Measurements from ENCODE around the gene MMP26. TPM values are rescaled to one million over a fixed set of nuclear protein-coding genes. Genes with fewer than 3 reads are reported as not detected.
"Not testable (repeated sequence)": the region's sequence is repeated elsewhere in the genome, so short reads cannot be mapped to it uniquely, and the experiment has no call there.

MMP26 gene
- total RNA-seq, 1 experiment from 2014 or later: not detected

GRCh38 chr11:4714300-4714699 lies 9.7 kb downstream of the MMP26 start:
- H3K36me3 ChIP-seq (ENCODE audit: insufficient read depth, low read length, poor library complexity, severe bottlenecking): no peaks in the 10 kb centered on the region
- DNase-seq (ENCODE audit: low spot score): no peak
- H3K27me3 ChIP-seq (replicated peaks; ENCODE audit: insufficient read depth, low read depth, low read length, poor library complexity): peaks cover 5% of the 10 kb centered on the region
- POLR2A ChIA-PET (ENCODE audit: low non-redundant PET): no interaction called here
- H3K27ac ChIP-seq (ENCODE audit: low read depth, low read length, poor library complexity, severe bottlenecking): no peak overlapping the region
- BruUV-seq (replicated peaks): no TSS peak
- no peak for TF ChIP-seq EZH2 (IDR thresholded peaks at IDR 0.05; ENCODE audit: borderline replicate concordance, low read depth, low read length, poor library complexity, severe bottlenecking)
- TF ChIP-seq, protein P1, sequence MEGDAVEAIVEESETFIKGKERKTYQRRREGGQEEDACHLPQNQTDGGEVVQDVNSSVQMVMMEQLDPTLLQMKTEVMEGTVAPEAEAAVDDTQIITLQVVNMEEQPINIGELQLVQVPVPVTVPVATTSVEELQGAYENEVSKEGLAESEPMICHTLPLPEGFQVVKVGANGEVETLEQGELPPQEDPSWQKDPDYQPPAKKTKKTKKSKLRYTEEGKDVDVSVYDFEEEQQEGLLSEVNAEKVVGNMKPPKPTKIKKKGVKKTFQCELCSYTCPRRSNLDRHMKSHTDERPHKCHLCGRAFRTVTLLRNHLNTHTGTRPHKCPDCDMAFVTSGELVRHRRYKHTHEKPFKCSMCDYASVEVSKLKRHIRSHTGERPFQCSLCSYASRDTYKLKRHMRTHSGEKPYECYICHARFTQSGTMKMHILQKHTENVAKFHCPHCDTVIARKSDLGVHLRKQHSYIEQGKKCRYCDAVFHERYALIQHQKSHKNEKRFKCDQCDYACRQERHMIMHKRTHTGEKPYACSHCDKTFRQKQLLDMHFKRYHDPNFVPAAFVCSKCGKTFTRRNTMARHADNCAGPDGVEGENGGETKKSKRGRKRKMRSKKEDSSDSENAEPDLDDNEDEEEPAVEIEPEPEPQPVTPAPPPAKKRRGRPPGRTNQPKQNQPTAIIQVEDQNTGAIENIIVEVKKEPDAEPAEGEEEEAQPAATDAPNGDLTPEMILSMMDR (conservative IDR thresholded peaks at IDR 0.05; ENCODE audit: low read depth, low read length): no peak
- no peaks in the 10 kb centered on the region for H3K9me3 ChIP-seq (ENCODE audit: low read depth, low read length, poor library complexity, severe bottlenecking)
- CTCF ChIA-PET: no interaction called here
- intact Hi-C loops (cut with micrococcal nuclease; ENCODE audit: unreplicated experiment): no loop called here
- H3K4me1 ChIP-seq (ENCODE audit: insufficient read depth, low read length, poor library complexity, severe bottlenecking): no peaks in the 10 kb centered on the region
- no peak overlapping the region for H3K4me3 ChIP-seq (ENCODE audit: low read depth, low read length, poor library complexity, severe bottlenecking)

DNA sequence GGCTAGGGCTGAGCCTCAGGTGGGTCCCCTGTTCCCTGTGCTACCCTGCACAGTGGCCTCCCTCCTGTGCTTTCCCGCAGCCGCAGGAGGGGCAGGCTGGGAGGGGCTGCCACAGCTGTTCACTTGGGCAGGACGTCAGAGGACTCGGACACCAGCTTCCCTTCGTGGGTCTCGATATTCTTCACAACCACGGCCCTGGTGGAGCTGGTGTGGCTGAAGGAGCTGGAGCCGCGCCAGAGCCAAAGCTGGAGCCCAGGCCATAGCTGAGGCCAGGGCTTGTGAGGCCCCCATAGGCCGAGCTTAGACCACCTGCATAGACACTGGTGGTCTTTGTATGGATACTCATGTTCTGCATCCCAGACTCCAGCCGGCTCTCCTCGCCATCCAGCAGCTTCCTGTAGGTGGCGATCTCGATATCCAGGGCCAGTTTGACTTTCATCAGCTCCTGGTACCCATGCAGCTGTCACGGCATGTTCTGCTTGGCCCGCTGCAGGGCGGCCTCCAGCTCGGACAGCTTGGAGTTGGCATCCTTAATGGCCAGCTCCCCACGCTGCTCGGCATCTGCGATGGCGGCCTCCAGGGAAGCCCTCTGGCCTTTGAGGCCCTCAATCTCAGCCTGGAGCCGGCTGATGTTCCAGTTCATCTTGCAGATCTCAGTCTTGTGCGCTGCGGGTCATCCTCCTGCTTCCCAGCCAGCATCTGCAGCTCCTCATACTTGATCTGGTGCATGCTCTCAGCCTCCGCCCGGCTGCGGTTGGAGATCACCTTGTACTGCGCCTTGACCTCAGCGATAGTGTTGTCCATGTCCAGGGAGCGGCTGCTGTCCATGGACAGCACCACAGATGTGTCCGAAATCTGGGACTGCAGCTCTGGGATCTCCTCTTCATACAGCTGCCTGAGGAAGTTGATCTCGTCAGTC lies 18.3 kb downstream of the MMP26 start:
- H3K27ac ChIP-seq (ENCODE audit: low read depth, low read length, poor library complexity, severe bottlenecking); H3K36me3 ChIP-seq (ENCODE audit: insufficient read depth, low read length, poor library complexity, severe bottlenecking); POLR2A ChIA-PET (ENCODE audit: low non-redundant PET); H3K4me3 ChIP-seq (ENCODE audit: low read depth, low read length, poor library complexity, severe bottlenecking); H3K27me3 ChIP-seq (replicated peaks; ENCODE audit: insufficient read depth, low read depth, low read length, poor library complexity); DNase-seq (ENCODE audit: low spot score); BruUV-seq (replicated peaks); intact Hi-C loops (cut with micrococcal nuclease; ENCODE audit: unreplicated experiment); H3K4me1 ChIP-seq (ENCODE audit: insufficient read depth, low read length, poor library complexity, severe bottlenecking); H3K9me3 ChIP-seq (ENCODE audit: low read depth, low read length, poor library complexity, severe bottlenecking); CTCF ChIA-PET: not testable (repeated sequence)

DNA sequence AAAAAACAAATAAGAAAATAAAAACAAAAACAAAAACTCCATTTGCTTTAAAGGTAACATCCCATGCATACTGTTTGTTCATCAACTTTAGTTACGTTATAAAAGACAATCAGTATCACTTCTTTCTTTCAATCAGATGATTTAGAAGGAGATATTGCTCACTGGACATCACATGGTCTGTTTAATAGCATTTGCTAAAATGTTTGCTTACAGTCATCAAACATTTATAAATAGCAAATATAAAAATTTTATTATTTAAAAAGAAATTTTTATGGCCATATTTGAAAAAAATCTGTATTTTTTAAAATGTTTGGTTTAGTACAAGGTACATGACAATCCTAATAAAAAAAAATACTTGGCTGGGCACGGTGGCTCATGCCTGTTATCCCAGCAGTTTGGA lies 22.6 kb downstream of the MMP26 start:
- DNase-seq (ENCODE audit: low spot score): no peak
- no peak overlapping the region for H3K27ac ChIP-seq (ENCODE audit: low read depth, low read length, poor library complexity, severe bottlenecking)
- TF ChIP-seq EZH2 (IDR thresholded peaks at IDR 0.05; ENCODE audit: borderline replicate concordance, low read depth, low read length, poor library complexity, severe bottlenecking): no peak
- TF ChIP-seq, protein P1 (conservative IDR thresholded peaks at IDR 0.05; ENCODE audit: low read depth, low read length): no peak
- H3K4me1 ChIP-seq (ENCODE audit: insufficient read depth, low read length, poor library complexity, severe bottlenecking): no peaks in the 10 kb centered on the region
- no TSS peak for BruUV-seq (replicated peaks)
- ChIA-PET POLR2A (ENCODE audit: low non-redundant PET) (no interaction called here), CTCF (no interaction called here)
- intact Hi-C loops (cut with micrococcal nuclease; ENCODE audit: unreplicated experiment): no loop called here
- H3K36me3 ChIP-seq (ENCODE audit: insufficient read depth, low read length, poor library complexity, severe bottlenecking): no peaks in the 10 kb centered on the region
- no peaks in the 10 kb centered on the region for H3K27me3 ChIP-seq (replicated peaks; ENCODE audit: insufficient read depth, low read depth, low read length, poor library complexity)
- H3K4me3 ChIP-seq (ENCODE audit: low read depth, low read length, poor library complexity, severe bottlenecking): no peak overlapping the region
- no peaks in the 10 kb centered on the region for H3K9me3 ChIP-seq (ENCODE audit: low read depth, low read length, poor library complexity, severe bottlenecking)

DNA sequence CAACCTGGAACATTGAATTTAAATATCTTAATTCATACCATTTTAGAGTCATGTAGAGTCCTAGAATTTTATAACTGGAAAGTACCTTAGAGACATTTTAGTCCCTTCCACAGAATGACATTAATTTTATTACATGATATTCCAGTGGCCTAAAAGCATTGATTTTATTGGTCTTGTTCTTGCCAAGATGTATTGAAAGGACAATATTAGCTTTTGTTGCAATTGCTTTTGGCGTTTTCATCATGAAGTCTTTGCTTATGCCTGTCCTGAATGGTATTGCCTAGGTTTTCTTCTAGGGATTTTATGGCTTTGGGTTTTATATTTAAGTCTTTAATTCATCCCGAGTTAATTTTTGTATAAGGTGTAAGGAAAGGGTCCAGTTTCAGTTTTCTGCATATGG lies 36.2 kb downstream of the MMP26 start:
- no peaks in the 10 kb centered on the region for H3K4me1 ChIP-seq (ENCODE audit: insufficient read depth, low read length, poor library complexity, severe bottlenecking)
- no TSS peak for BruUV-seq (replicated peaks)
- no peaks in the 10 kb centered on the region for H3K27me3 ChIP-seq (replicated peaks; ENCODE audit: insufficient read depth, low read depth, low read length, poor library complexity)
- intact Hi-C loops (cut with micrococcal nuclease; ENCODE audit: unreplicated experiment): no loop called here
- no peak overlapping the region for H3K4me3 ChIP-seq (ENCODE audit: low read depth, low read length, poor library complexity, severe bottlenecking)
- CTCF ChIA-PET: no interaction called here
- TF ChIP-seq, protein P1 (conservative IDR thresholded peaks at IDR 0.05; ENCODE audit: low read depth, low read length): no peak
- no peak for TF ChIP-seq EZH2 (IDR thresholded peaks at IDR 0.05; ENCODE audit: borderline replicate concordance, low read depth, low read length, poor library complexity, severe bottlenecking)
- no peaks in the 10 kb centered on the region for H3K9me3 ChIP-seq (ENCODE audit: low read depth, low read length, poor library complexity, severe bottlenecking)
- no peak overlapping the region for H3K27ac ChIP-seq (ENCODE audit: low read depth, low read length, poor library complexity, severe bottlenecking)
- POLR2A ChIA-PET (ENCODE audit: low non-redundant PET): no interaction called here
- H3K36me3 ChIP-seq (ENCODE audit: insufficient read depth, low read length, poor library complexity, severe bottlenecking): no peaks in the 10 kb centered on the region
- no peak for DNase-seq (ENCODE audit: low spot score)
